Gastrocnemius medialis (tissue), 4 donors: ENCODE data around the gene ISL2. TPM values are rescaled to one million over a fixed set of nuclear protein-coding genes. Genes with fewer than 3 reads are reported as not detected.
A peak's percentile ranks its signal among the peaks of the same experiment; 100 is the strongest.

Experiments
- ATAC-seq, 2 donors: fragments of 150-250 bp; one replicate each; pipeline ENCODE4 v1.9.1; 2016
- DNase-seq, 2 donors: peaks; one replicate each; pipeline ENCODE4 v3.0.0-alpha.2; 2019
- H3K27ac ChIP-seq, 4 donors: fragments of 200-600 bp; sonication (generic); 1 replicate in 1 of 4; 2 replicates in 3 of 4; pipeline ENCODE4 v1.5.1; 2016 to 2018; ENCODE audit warnings: mild to moderate bottlenecking in 2 of 4, moderate library complexity in 1 of 4
- H3K27me3 ChIP-seq, 3 donors: fragments of 200-600 bp; sonication (generic) in 2 of 3; 1 replicate in 1 of 3; 2 replicates in 2 of 3; pipeline versions ENCODE4 v1.5.1 to v1.6.0; 2016 to 2019; ENCODE audit warnings: mild to moderate bottlenecking in 1 of 3, moderate library complexity in 1 of 3
- H3K36me3 ChIP-seq, 2 donors: fragments of 200-600 bp; sonication (generic) in 1 of 2; one replicate each; pipeline ENCODE4 v1.5.1; 2017 to 2018
- H3K4me1 ChIP-seq, 2 donors: fragments of 200-600 bp; sonication (generic) in 1 of 2; one replicate each; pipeline ENCODE4 v1.5.1; 2016 to 2017; ENCODE audit warnings: mild to moderate bottlenecking in 2 of 2
- H3K4me3 ChIP-seq, 4 donors: fragments of 200-600 bp; sonication (generic) in 3 of 4; 1 replicate in 1 of 4; 2 replicates in 3 of 4; pipeline ENCODE4 v1.5.1; 2016 to 2019; ENCODE audit warnings: mild to moderate bottlenecking in 2 of 4
- H3K9me3 ChIP-seq, 3 donors: fragments of 200-600 bp; sonication (generic) in 2 of 3; 1 replicate in 1 of 3; 2 replicates in 2 of 3; pipeline ENCODE4 v1.5.1; 2016 to 2019
- CTCF ChIP-seq, 5 experiments: fragments of 450-650 bp in 3 of 5; fragments of 200-600 bp in 2 of 5; sonication (generic) in 2 of 5; IDR thresholded peaks in 4 of 5; conservative IDR thresholded peaks in 1 of 5; 1 replicate in 4 of 5; 2 replicates in 1 of 5; pipeline ENCODE4 v1.5.1; 2016 to 2019; ENCODE audit warnings: antibody characterized with exemption in 5 of 5, mild to moderate bottlenecking in 3 of 5, moderate library complexity in 3 of 5
- POLR2A ChIP-seq, 2 donors: fragments of 450-650 bp; IDR thresholded peaks; one replicate each; pipeline ENCODE4 v1.6.1; 2017; ENCODE audit warnings: antibody characterized with exemption in 2 of 2, mild to moderate bottlenecking in 2 of 2, moderate library complexity in 2 of 2
- in situ Hi-C, 4 donors: fragments of 200-750 bp; cut with MboI; loops; one replicate each; pipeline versions ENCODE4 v1.15.0 to v1.8.0; 2017; ENCODE audit warnings: low sequenced_read_pairs in 4 of 4
- intact Hi-C: fragments of 100-400 bp; cut with DNase I; formaldehyde crosslinking; loops from one replicate; pipeline ENCODE4 v1.15.1; 2023; ENCODE audit warnings: low total_unique reads
- total RNA-seq, 4 donors: library from RNA; depleted of rRNA; stranded (reverse); fragments of >200 nt; gene quantifications; one replicate each; pipeline versions ENCODE4 v1.1.0 to v1.2.3, GENCODE V29; 2016

ISL2 gene
- total RNA-seq, 4 donors from 2014 or later = not detected

- H3K4me1 ChIP-seq = peaks cover 16 to 17% of the 10 kb centered on the region in 2 donors
- in situ Hi-C loops (loop anchor here in 3 of 4 donors (10.0 to 25.0 kb wide), 2 partner anchors 139 to 147 kb away; no protein-coding TSS in a partner anchor), intact Hi-C loops (loop anchor here (10.0 kb wide), 1 partner anchor 531 kb away; no protein-coding TSS in a partner anchor)
- no peaks in the 10 kb centered on the region for H3K9me3 ChIP-seq
- peak in 1 of 5 experiments; percentile 22 for TF ChIP-seq CTCF (IDR thresholded peaks at IDR 0.05 in 4 of 5, conservative IDR thresholded peaks at IDR 0.05 in 1 of 5)
- no peak for TF ChIP-seq POLR2A (IDR thresholded peaks at IDR 0.05)
- ATAC-seq = no peak
- H3K36me3 ChIP-seq = no peaks in the 10 kb centered on the region
- no peak overlapping the region for H3K27ac ChIP-seq
- H3K4me3 ChIP-seq = no peak overlapping the region
- DNase-seq = no peak
- H3K27me3 ChIP-seq = peaks cover 54 to 62% (median 61%) of the 10 kb centered on the region in 3 donors
These were observed 2.7 kb upstream of the ISL2 start for GRCh38 chr15:76333720-76334437.

- intact Hi-C loops (loop anchor here (10.0 kb wide), 1 partner anchor 530 kb away; no protein-coding TSS in a partner anchor), in situ Hi-C loops (loop anchor here in 3 of 4 donors (10.0 to 25.0 kb wide), 2 partner anchors 140 to 147 kb away; no protein-coding TSS in a partner anchor)
- H3K4me1 ChIP-seq = peaks cover 17 to 18% of the 10 kb centered on the region in 2 donors
- H3K4me3 ChIP-seq = no peak overlapping the region
- no peaks in the 10 kb centered on the region for H3K9me3 ChIP-seq
- H3K36me3 ChIP-seq = no peaks in the 10 kb centered on the region
- ATAC-seq (no peak), DNase-seq (no peak)
- peaks cover 62 to 70% (median 69%) of the 10 kb centered on the region in 3 donors for H3K27me3 ChIP-seq
- TF ChIP-seq CTCF (IDR thresholded peaks at IDR 0.05 in 4 of 5, conservative IDR thresholded peaks at IDR 0.05 in 1 of 5) (no peak), POLR2A (IDR thresholded peaks at IDR 0.05) (no peak)
- no peak overlapping the region for H3K27ac ChIP-seq
These were observed 1.9 kb upstream of the ISL2 start for GRCh38 chr15:76334438-76335306.

DNA sequence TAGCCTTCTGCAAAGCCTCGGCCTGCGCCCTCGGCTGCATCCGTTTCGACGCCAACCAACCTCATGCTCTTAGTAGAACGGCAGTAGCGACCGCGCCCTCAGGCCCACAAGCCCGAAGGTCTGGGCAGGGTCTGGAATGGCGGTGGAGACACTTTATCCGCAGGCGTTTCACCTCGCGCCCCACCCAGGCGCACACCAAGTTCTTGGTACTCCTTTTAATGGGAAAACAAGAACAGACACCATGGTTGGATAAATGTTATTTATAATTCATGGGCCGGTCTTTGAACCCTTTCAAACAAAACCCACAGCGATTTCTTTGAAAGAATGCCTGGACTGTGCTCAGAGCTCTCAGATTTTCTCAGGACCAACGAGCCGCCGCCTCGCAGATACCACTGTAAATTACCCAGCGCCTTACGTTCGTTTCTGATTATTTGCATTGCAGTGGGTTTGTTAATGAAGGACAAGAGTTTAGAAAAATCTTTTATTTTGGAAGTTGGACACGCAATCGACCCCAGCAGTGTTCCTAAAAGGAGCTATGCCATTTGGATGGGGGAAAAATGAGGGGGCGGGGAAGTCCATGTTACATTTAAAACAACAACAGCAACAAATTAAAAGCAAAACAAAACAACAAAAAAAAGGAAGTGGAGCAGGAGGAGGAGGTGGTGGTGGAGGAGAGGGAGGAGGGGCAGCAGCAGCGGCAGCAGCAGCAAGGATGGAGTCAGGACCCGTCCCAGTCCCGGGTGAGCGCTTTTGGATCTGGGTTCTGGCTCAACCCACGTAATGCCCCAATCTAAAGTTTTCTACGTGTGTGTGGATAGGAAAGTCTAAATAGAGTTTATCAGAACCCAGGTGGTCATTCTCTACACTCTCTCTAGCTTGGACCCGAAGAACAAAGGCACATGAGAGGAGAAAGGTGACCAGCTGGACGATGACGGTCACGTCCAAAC lies 993 bp upstream of the ISL2 start:
- intact Hi-C loops (loop anchor here (10.0 kb wide), 1 partner anchor 529 kb away; no protein-coding TSS in a partner anchor), in situ Hi-C loops (loop anchor here in 3 of 4 donors (10.0 to 25.0 kb wide), 2 partner anchors 141 to 148 kb away; no protein-coding TSS in a partner anchor)
- H3K4me1 ChIP-seq = peaks cover 24 to 26% of the 10 kb centered on the region in 2 donors
- no peak overlapping the region for H3K27ac ChIP-seq
- H3K4me3 ChIP-seq = peak overlapping the region in 1 of 4 donors; percentile 45
- TF ChIP-seq POLR2A (IDR thresholded peaks at IDR 0.05) (no peak), CTCF (IDR thresholded peaks at IDR 0.05 in 4 of 5, conservative IDR thresholded peaks at IDR 0.05 in 1 of 5) (no peak)
- no peaks in the 10 kb centered on the region for H3K36me3 ChIP-seq
- no peak for DNase-seq
- no peak for ATAC-seq
- H3K9me3 ChIP-seq = no peaks in the 10 kb centered on the region
- H3K27me3 ChIP-seq = peaks cover 71 to 78% (median 75%) of the 10 kb centered on the region in 3 donors
